ENCODE measurements around the gene IL20RA.

IL20RA gene

DNA sequence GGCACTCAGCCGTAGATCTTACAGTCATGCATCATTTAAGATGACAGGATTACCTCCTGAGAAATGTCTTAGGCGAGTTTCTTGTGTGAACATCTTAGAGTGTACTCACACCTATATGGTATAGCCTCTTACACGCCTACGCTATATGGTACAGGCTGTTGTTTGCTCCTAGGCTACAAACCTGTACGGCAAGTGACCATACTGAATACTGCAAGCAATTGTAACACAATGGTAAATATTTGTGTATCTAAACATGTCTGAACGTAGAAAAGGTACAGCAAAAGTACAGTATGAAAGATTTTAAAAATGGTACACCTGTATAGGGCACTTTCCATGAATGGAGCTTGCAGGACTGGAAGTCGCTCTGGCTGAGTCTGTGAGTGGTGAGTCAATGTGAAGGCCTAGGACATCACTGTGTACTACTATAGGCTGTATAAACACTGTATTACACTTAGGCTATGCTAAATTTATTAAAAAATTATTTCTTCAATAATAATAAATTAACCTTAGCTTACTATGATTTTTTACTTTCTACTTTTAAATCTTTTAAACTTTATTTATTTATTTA lies 541 bp upstream of the IL20RA start:
- H3K27ac ChIP-seq (replicated peaks; ENCODE audit: low read length) = no peak overlapping the region
- DNase-seq (ENCODE audit: low spot score) = no peak
- H3K23ac ChIP-seq (ENCODE audit: low read depth, low read length, poor library complexity) = no peak overlapping the region
- no peak overlapping the region for H3K9ac ChIP-seq (ENCODE audit: low read depth, low read length, poor library complexity)
- H3K27me3 ChIP-seq (ENCODE audit: control insufficient read depth in 3 of 3, insufficient read depth in 3 of 3, low read depth in 1 of 3, low read length in 3 of 3) = peaks cover 11 to 70% (median 25%) of the 10 kb centered on the region in 3 experiments
- no peak overlapping the region for H2BK5ac ChIP-seq (ENCODE audit: low read length)
- no peak overlapping the region for H4K91ac ChIP-seq (ENCODE audit: low read depth, low read length, poor library complexity)
- WGBS, 2 donors (ENCODE audit: extremely low coverage in 2 of 2, insufficient read length in 2 of 2, insufficient replicate concordance in 1 of 2) = no CpG with 5 or more reads among the region's 7 CpGs
- no peak overlapping the region for H3K18ac ChIP-seq (ENCODE audit: low read length)
- no peak overlapping the region for H3K4ac ChIP-seq (ENCODE audit: low read length)
- no peak overlapping the region for H3K14ac ChIP-seq (ENCODE audit: low read length)
- H2BK15ac ChIP-seq (ENCODE audit: low read length) = no peak overlapping the region
- H3K9me3 ChIP-seq (replicated peaks in 1 of 2; ENCODE audit: control insufficient read depth in 2 of 2, insufficient read depth in 1 of 2, low read depth in 1 of 2, low read length in 2 of 2) = no peaks in the 10 kb centered on the region
- H3K4me1 ChIP-seq (ENCODE audit: control insufficient read depth in 2 of 2, insufficient read depth in 1 of 2, low read depth in 1 of 2, low read length in 2 of 2) = no peaks in the 10 kb centered on the region
- H2BK12ac ChIP-seq (ENCODE audit: low read length) = no peak overlapping the region
- H3K4me3 ChIP-seq (ENCODE audit: low read length in 2 of 2) = no peak overlapping the region
- no peaks in the 10 kb centered on the region for H3K79me1 ChIP-seq (ENCODE audit: low read depth, low read length)
- no peak overlapping the region for H3K4me2 ChIP-seq (ENCODE audit: insufficient read depth, low read length, poor library complexity, severe bottlenecking)
- H2AK5ac ChIP-seq (ENCODE audit: low read depth, low read length) = no peak overlapping the region
- H4K8ac ChIP-seq (ENCODE audit: low read depth, low read length) = no peak overlapping the region
- no peaks in the 10 kb centered on the region for H3K36me3 ChIP-seq (replicated peaks in 1 of 2; ENCODE audit: control insufficient read depth in 2 of 2, insufficient read depth in 2 of 2, low read length in 2 of 2)
- no peak overlapping the region for H2AFZ ChIP-seq (ENCODE audit: low read length)
- H2BK120ac ChIP-seq (ENCODE audit: low read depth, low read length) = no peak overlapping the region

DNA sequence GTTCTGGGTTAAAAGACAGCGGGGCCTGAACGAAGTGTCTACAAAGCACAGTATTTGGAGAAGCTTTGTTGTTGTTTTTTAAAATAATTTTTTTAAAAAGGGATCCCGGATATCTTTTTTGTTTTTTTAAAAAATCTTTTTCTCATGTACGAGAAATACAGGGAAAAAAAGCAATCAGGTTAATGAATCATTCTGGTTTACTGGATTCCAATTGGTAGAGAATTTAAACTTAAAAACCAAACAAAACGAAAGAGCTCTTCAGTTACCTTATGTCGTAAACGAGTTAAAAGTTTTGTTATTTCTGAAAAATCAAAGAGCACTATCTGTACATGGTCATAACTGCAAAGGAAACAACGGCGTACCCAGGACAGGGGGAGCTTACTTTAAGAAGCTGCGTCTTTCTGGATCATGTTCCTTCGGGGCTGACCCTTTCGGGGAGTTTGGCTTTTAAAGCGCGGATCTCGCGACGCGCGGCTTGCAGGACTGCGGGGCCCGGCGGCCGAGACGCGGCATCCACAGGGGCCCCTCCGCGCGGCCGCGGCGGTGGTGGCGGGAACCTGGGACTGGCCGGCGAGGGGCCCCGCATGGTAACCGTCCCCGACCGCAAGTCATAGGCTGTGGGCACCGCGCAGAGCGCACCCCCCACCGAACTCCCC lies 927 bp downstream of the IL20RA start:
- H4K8ac ChIP-seq (ENCODE audit: low read depth, low read length) = no peak overlapping the region
- peak overlapping the region; percentile 57 for H3K18ac ChIP-seq (ENCODE audit: low read length)
- peak overlapping the region; percentile 26 to 69 for H3K4me3 ChIP-seq (ENCODE audit: low read length in 2 of 2)
- DNase-seq (ENCODE audit: low spot score) = peak; percentile 14
- no peak overlapping the region for H2BK12ac ChIP-seq (ENCODE audit: low read length)
- H2BK15ac ChIP-seq (ENCODE audit: low read length) = no peak overlapping the region
- no peak overlapping the region for H3K4ac ChIP-seq (ENCODE audit: low read length)
- no peaks in the 10 kb centered on the region for H3K79me1 ChIP-seq (ENCODE audit: low read depth, low read length)
- H2BK5ac ChIP-seq (ENCODE audit: low read length) = no peak overlapping the region
- no peaks in the 10 kb centered on the region for H3K4me1 ChIP-seq (ENCODE audit: control insufficient read depth in 2 of 2, insufficient read depth in 1 of 2, low read depth in 1 of 2, low read length in 2 of 2)
- H3K36me3 ChIP-seq (replicated peaks in 1 of 2; ENCODE audit: control insufficient read depth in 2 of 2, insufficient read depth in 2 of 2, low read length in 2 of 2) = no peaks in the 10 kb centered on the region
- H2BK120ac ChIP-seq (ENCODE audit: low read depth, low read length) = no peak overlapping the region
- no peaks in the 10 kb centered on the region for H3K9me3 ChIP-seq (replicated peaks in 1 of 2; ENCODE audit: control insufficient read depth in 2 of 2, insufficient read depth in 1 of 2, low read depth in 1 of 2, low read length in 2 of 2)
- peak overlapping the region; percentile 90 for H3K4me2 ChIP-seq (ENCODE audit: insufficient read depth, low read length, poor library complexity, severe bottlenecking)
- H4K91ac ChIP-seq (ENCODE audit: low read depth, low read length, poor library complexity) = no peak overlapping the region
- peak overlapping the region; percentile 5 for H3K23ac ChIP-seq (ENCODE audit: low read depth, low read length, poor library complexity)
- peaks cover 11 to 70% (median 27%) of the 10 kb centered on the region in 3 experiments for H3K27me3 ChIP-seq (ENCODE audit: control insufficient read depth in 3 of 3, insufficient read depth in 3 of 3, low read depth in 1 of 3, low read length in 3 of 3)
- peak overlapping the region; percentile 89 for H2AFZ ChIP-seq (ENCODE audit: low read length)
- no peak overlapping the region for H3K27ac ChIP-seq (replicated peaks; ENCODE audit: low read length)
- WGBS, 2 donors (ENCODE audit: extremely low coverage in 2 of 2, insufficient read length in 2 of 2, insufficient replicate concordance in 1 of 2) = no CpG with 5 or more reads among the region's 42 CpGs
- H3K9ac ChIP-seq (ENCODE audit: low read depth, low read length, poor library complexity) = peak overlapping the region; percentile 31
- no peak overlapping the region for H2AK5ac ChIP-seq (ENCODE audit: low read depth, low read length)
- H3K14ac ChIP-seq (ENCODE audit: low read length) = no peak overlapping the region

DNA sequence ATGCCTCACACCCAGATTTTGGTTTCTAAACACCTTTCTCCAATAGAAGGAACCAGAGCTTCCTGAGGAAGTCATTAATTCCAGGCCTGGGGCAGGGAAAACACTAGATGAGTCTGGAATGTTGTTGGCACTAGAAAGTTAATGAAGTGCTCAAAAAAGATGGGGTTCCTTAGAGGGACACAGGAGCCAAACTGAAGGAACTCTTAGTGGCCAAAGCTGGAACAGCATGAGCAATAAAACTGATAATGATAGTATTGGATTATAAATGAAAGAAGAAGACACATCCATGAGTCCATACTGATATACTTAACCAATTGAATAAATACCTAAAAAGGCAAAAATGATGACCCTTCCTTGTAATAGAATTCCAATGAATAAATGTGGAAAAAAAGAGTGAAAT lies 4.4 kb downstream of the IL20RA start:
- H3K27ac ChIP-seq (replicated peaks; ENCODE audit: low read length) = no peak overlapping the region
- H3K4me3 ChIP-seq (ENCODE audit: low read length in 2 of 2) = no peak overlapping the region
- H3K79me1 ChIP-seq (ENCODE audit: low read depth, low read length) = no peaks in the 10 kb centered on the region
- H3K27me3 ChIP-seq (ENCODE audit: control insufficient read depth in 3 of 3, insufficient read depth in 3 of 3, low read depth in 1 of 3, low read length in 3 of 3) = peaks cover 11 to 42% (median 25%) of the 10 kb centered on the region in 3 experiments
- no peak overlapping the region for H3K18ac ChIP-seq (ENCODE audit: low read length)
- no peak overlapping the region for H4K8ac ChIP-seq (ENCODE audit: low read depth, low read length)
- H3K14ac ChIP-seq (ENCODE audit: low read length) = no peak overlapping the region
- no peak overlapping the region for H2AK5ac ChIP-seq (ENCODE audit: low read depth, low read length)
- H3K23ac ChIP-seq (ENCODE audit: low read depth, low read length, poor library complexity) = no peak overlapping the region
- H2BK120ac ChIP-seq (ENCODE audit: low read depth, low read length) = no peak overlapping the region
- H3K9me3 ChIP-seq (replicated peaks in 1 of 2; ENCODE audit: control insufficient read depth in 2 of 2, insufficient read depth in 1 of 2, low read depth in 1 of 2, low read length in 2 of 2) = no peaks in the 10 kb centered on the region
- H2AFZ ChIP-seq (ENCODE audit: low read length) = no peak overlapping the region
- no peak overlapping the region for H4K91ac ChIP-seq (ENCODE audit: low read depth, low read length, poor library complexity)
- H3K9ac ChIP-seq (ENCODE audit: low read depth, low read length, poor library complexity) = no peak overlapping the region
- no peak overlapping the region for H2BK5ac ChIP-seq (ENCODE audit: low read length)
- no peak overlapping the region for H2BK15ac ChIP-seq (ENCODE audit: low read length)
- no peak overlapping the region for H3K4ac ChIP-seq (ENCODE audit: low read length)
- no peak overlapping the region for H3K4me2 ChIP-seq (ENCODE audit: insufficient read depth, low read length, poor library complexity, severe bottlenecking)
- DNase-seq (ENCODE audit: low spot score) = no peak
- no peak overlapping the region for H2BK12ac ChIP-seq (ENCODE audit: low read length)
- H3K36me3 ChIP-seq (replicated peaks in 1 of 2; ENCODE audit: control insufficient read depth in 2 of 2, insufficient read depth in 2 of 2, low read length in 2 of 2) = no peaks in the 10 kb centered on the region
- no peaks in the 10 kb centered on the region for H3K4me1 ChIP-seq (ENCODE audit: control insufficient read depth in 2 of 2, insufficient read depth in 1 of 2, low read depth in 1 of 2, low read length in 2 of 2)

DNA sequence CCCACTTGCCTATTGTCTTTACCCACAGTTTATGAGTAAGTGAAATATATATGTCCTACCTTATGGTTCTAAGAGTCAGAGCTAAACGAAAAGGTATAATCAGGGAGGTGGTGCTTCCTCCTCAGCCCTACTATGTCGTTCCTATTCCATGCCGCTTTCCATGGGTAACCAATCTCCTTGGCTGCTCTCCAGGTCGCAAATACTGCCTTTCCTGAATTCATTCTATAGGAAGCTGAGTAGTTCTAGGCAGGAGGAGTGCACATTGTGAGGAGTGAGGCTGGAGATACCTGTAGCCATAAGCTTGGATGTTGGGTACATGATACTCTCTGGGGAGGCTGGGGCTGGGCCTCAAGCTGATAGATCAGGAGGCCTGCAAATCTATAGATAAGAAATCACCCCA lies 5.8 kb downstream of the IL20RA start:
- DNase-seq (ENCODE audit: low spot score) = no peak
- Histone ChIP-seq H3K4me2 (ENCODE audit: insufficient read depth, low read length, poor library complexity, severe bottlenecking) (no peak overlapping the region), H3K18ac (ENCODE audit: low read length) (no peak overlapping the region), H3K4me3 (ENCODE audit: low read length in 2 of 2) (no peak overlapping the region), H3K4ac (ENCODE audit: low read length) (no peak overlapping the region), H3K9me3 (replicated peaks in 1 of 2; ENCODE audit: control insufficient read depth in 2 of 2, insufficient read depth in 1 of 2, low read depth in 1 of 2, low read length in 2 of 2) (no peaks in the 10 kb centered on the region), H3K27ac (replicated peaks; ENCODE audit: low read length) (no peak overlapping the region), H2AFZ (ENCODE audit: low read length) (no peak overlapping the region), H3K4me1 (ENCODE audit: control insufficient read depth in 2 of 2, insufficient read depth in 1 of 2, low read depth in 1 of 2, low read length in 2 of 2) (no peaks in the 10 kb centered on the region), H2BK15ac (ENCODE audit: low read length) (no peak overlapping the region), H2AK5ac (ENCODE audit: low read depth, low read length) (no peak overlapping the region), H3K79me1 (ENCODE audit: low read depth, low read length) (no peaks in the 10 kb centered on the region), H4K8ac (ENCODE audit: low read depth, low read length) (no peak overlapping the region), H3K23ac (ENCODE audit: low read depth, low read length, poor library complexity) (no peak overlapping the region), H2BK5ac (ENCODE audit: low read length) (no peak overlapping the region), H4K91ac (ENCODE audit: low read depth, low read length, poor library complexity) (no peak overlapping the region), H3K14ac (ENCODE audit: low read length) (no peak overlapping the region), H2BK12ac (ENCODE audit: low read length) (no peak overlapping the region), H3K9ac (ENCODE audit: low read depth, low read length, poor library complexity) (no peak overlapping the region), H3K36me3 (replicated peaks in 1 of 2; ENCODE audit: control insufficient read depth in 2 of 2, insufficient read depth in 2 of 2, low read length in 2 of 2) (no peaks in the 10 kb centered on the region), H3K27me3 (ENCODE audit: control insufficient read depth in 3 of 3, insufficient read depth in 3 of 3, low read depth in 1 of 3, low read length in 3 of 3) (peaks cover 2 to 28% (median 12%) of the 10 kb centered on the region in 3 experiments), H2BK120ac (ENCODE audit: low read depth, low read length) (no peak overlapping the region)
- no CpG with 5 or more reads among the region's 4 CpGs for WGBS, 2 donors (ENCODE audit: extremely low coverage in 2 of 2, insufficient read length in 2 of 2, insufficient replicate concordance in 1 of 2)

Data from neuronal stem cell (in vitro differentiated cells).